BJ (cell line): ENCODE measurements around the gene GNG8. TPM values are rescaled to one million over a fixed set of nuclear protein-coding genes. Genes with fewer than 3 reads are reported as not detected.

Experiments
- CTCF ChIA-PET: fragments of 350-600 bp; formaldehyde crosslinking; extraction: SDS; loops from one replicate; lab custom pipeline; 2021; ENCODE audit warnings: antibody characterized with exemption, inconsistent platforms; lab: Yijun Ruan, JAX
- POLR2A ChIA-PET: fragments of 300-600 bp; sonication (Branson Sonifier 250); formaldehyde crosslinking; extraction: SDS; loops from one replicate; lab custom pipeline; 2021; ENCODE audit warnings: antibody characterized with exemption; lab: Charles Lee
- DNase-seq: peaks from one replicate; pipeline ENCODE4 v3.0.0-alpha.2; 2011; ENCODE audit warnings: low read depth
- H3K27me3 ChIP-seq: 2 replicates; pipeline ENCODE4 v1.6.0; 2011; ENCODE audit warnings: low read length; ENCODE audit not compliant: control insufficient read depth, insufficient read depth
- H3K36me3 ChIP-seq: 2 replicates; pipeline ENCODE4 v1.5.1; 2011; ENCODE audit warnings: low read length; ENCODE audit not compliant: control insufficient read depth, insufficient read depth
- H3K4me3 ChIP-seq: 2 replicates; pipeline ENCODE4 v1.5.1; 2011; ENCODE audit warnings: low read depth, mild to moderate bottlenecking, control low read depth, low read length
- polyA plus RNA-seq: library from polyadenylated mRNA; depleted of rRNA; stranded (reverse); fragments of >200 nt; gene quantifications from 2 replicates; pipeline ENCODE4 v1.2.3, GENCODE V29; 2011
- TF ChIP-seq, protein P1 (sequence below): IDR thresholded peaks from 2 replicates; pipeline ENCODE4 v1.5.1; 2011; ENCODE audit warnings: low read depth, mild to moderate bottlenecking, control low read depth, inconsistent platforms, low read length, moderate library complexity; ENCODE audit not compliant: insufficient read depth

The GNG8 gene
- polyA plus RNA-seq, 1 experiment = not detected

GRCh38 chr19:46598372-46598917, 37.6 kb downstream of the GNG8 start:
- POLR2A ChIA-PET = no interaction called here
- TF ChIP-seq, protein P1, sequence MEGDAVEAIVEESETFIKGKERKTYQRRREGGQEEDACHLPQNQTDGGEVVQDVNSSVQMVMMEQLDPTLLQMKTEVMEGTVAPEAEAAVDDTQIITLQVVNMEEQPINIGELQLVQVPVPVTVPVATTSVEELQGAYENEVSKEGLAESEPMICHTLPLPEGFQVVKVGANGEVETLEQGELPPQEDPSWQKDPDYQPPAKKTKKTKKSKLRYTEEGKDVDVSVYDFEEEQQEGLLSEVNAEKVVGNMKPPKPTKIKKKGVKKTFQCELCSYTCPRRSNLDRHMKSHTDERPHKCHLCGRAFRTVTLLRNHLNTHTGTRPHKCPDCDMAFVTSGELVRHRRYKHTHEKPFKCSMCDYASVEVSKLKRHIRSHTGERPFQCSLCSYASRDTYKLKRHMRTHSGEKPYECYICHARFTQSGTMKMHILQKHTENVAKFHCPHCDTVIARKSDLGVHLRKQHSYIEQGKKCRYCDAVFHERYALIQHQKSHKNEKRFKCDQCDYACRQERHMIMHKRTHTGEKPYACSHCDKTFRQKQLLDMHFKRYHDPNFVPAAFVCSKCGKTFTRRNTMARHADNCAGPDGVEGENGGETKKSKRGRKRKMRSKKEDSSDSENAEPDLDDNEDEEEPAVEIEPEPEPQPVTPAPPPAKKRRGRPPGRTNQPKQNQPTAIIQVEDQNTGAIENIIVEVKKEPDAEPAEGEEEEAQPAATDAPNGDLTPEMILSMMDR = no peak
- no peak overlapping the region for H3K4me3 ChIP-seq
- H3K27me3 ChIP-seq = peaks cover 1% of the 10 kb centered on the region; the same call in 1 of the 2 replicates
- no peaks in the 10 kb centered on the region for H3K36me3 ChIP-seq
- DNase-seq = no peak
- CTCF ChIA-PET = interaction anchor here (0.9 to 1.6 kb wide), 3 partner anchors 61 to 90 kb away, joined by 3 to 5 read pairs (median 4); no protein-coding TSS in a partner anchor

- no peak for DNase-seq
- Histone ChIP-seq H3K27me3 (peaks cover 1% of the 10 kb centered on the region; the same call in 1 of the 2 replicates), H3K4me3 (no peak overlapping the region), H3K36me3 (no peaks in the 10 kb centered on the region)
- TF ChIP-seq, protein P1 = no peak
- CTCF ChIA-PET = no interaction called here
- POLR2A ChIA-PET = no interaction called here
Measured at GRCh38 chr19:46596008-46596407, 40.0 kb downstream of the GNG8 start.

GRCh38 chr19:46591870-46592269, 44.1 kb downstream of the GNG8 start:
- Histone ChIP-seq H3K27me3 (no peaks in the 10 kb centered on the region), H3K4me3 (no peak overlapping the region), H3K36me3 (no peaks in the 10 kb centered on the region)
- no peak for DNase-seq
- TF ChIP-seq, protein P1 = no peak
- CTCF ChIA-PET = interaction anchor here (1.2 kb wide), 1 partner anchor 23 kb away, joined by 5 read pairs; no protein-coding TSS in a partner anchor
- POLR2A ChIA-PET = no interaction called here

- Histone ChIP-seq H3K36me3 (no peaks in the 10 kb centered on the region), H3K27me3 (no peaks in the 10 kb centered on the region), H3K4me3 (no peak overlapping the region)
- DNase-seq = no peak
- POLR2A ChIA-PET = no interaction called here
- TF ChIP-seq, protein P1 = no peak
- CTCF ChIA-PET = interaction anchor here (0.6 kb wide), 1 partner anchor 20 kb away, joined by 3 read pairs; no protein-coding TSS in a partner anchor
Measured at GRCh38 chr19:46591254-46591653, 44.7 kb downstream of the GNG8 start.

- TF ChIP-seq, protein P1 = no peak
- DNase-seq = no peak
- no peaks in the 10 kb centered on the region for H3K36me3 ChIP-seq
- no peaks in the 10 kb centered on the region for H3K27me3 ChIP-seq
- H3K4me3 ChIP-seq = no peak overlapping the region
- ChIA-PET CTCF (interaction anchor here (1.1 kb wide), 1 partner anchor 12 kb away, joined by 3 read pairs; no protein-coding TSS in a partner anchor), POLR2A (no interaction called here)
Measured at GRCh38 chr19:46587861-46588260, 48.1 kb downstream of the GNG8 start.
